Glomerular visceral epithelial cell (primary cell): ENCODE results near the gene CLPTM1L.

ENCODE experiments used
- DNase-seq: peaks from one replicate; pipeline ENCODE4 v3.0.0-alpha.2; 2016; ENCODE audit errors: extremely low spot score

CLPTM1L gene

DNA sequence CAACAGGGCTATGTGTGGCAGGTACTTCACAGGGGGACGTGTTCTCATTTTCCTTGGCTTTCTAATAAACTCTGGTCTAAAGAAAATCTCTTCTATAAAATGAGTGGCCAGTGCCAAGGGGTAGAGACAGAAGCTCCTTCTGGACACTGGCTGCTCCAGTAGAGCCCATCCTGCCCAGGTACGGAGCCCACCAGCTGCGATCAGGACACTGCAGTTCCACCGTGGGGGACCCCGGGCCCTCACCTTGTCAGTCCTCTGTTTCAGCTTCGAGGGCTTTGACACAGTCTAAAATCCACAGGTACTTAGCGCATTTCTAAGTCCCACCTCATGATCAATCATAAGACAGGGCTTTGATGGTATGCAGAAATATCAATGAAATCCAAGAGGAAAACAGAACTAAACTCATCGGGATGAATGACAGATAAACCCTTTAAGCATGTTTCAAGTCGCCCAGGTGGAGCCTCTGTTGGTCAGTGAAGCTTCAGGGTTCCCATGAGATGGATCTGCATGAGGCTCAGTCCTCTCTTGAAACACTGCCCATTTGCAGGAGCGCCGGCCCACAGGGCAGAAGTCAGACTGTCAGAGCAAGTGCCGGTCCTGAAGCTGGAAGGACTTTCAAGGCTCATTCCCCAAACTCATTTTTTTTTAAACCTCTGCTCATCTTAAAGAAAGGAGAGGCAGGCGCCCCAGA, 29.7 kb downstream of the CLPTM1L start:
- DNase-seq: no peak

DNA sequence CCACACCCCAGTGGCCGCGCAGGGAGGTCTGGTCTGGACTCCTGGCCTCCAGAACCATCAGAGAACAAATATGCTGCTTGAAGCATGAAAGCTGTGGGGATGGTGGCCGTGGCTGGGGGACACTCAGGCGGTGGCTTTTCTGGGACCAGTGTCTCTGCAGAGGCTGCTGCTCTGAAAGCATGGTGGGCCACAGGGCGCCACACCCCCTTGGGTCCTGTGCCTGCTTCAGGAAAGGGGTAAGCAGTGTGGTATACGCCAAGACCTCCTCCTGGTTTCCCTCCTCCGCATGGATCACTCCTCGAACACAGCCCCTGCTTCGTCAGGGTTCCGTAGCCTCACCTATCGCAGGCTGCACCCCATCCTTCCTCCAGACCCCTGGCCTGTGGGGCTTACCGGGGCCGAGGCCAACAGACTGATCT, 30.3 kb downstream of the CLPTM1L start:
- DNase-seq: no peak

DNA sequence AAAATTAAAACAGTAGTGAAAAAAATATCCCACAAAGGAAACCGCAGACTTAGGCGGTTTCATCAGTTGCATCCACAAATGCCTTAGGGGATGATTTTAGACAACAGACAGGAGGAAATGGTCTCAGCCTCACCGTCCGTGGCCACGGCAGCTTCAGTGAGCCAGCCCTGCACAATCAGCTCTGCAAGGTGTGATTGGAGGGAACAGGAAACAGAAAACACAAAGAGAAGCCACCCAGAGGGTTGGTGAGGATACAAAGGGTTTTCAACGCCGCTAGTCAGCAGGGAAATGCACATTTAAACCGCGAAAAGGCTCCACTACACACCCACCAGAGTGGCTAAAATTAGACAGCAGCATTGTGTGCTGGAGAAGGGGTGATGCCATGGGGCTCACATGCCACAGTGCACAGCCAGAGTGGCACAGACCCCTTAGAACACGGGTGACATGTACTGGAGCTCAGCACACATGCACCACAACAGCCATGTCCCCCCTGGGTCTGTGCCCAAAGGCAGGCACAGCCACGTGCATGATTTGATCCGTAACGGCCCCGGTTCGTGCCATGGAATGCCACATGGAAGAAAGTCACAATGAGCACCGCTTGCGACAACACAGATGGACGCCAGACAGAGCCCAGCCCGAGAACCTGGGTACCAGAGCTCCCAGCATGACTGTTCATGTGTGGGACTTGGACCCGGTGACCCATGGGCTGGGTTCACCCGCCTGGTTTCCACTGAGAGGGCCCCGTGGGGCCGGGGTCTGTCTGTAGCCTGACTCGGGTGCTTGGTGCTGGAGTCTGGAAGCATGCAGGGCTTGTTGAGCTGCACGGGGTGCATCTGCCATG, 31.7 kb downstream of the CLPTM1L start:
- no peak for DNase-seq

DNA sequence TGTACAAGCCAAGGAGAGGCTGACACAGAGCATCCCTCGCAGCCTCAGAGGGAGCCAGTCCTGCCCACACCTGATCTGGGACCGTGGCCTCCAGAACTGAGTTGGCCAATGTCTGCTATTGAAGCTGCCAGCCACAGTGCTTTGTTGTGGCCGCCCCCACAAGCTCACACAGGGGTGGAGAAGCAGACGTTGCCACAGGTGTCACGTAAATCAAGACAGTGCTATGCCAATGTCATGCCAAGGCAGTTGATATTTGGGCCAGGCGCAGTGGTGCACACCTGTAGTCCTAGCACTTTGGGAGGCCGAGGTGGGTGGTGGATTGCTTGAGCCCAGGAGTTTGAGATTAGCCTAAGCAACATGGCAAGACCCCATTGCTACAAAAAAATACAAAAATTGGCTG, 32.7 kb downstream of the CLPTM1L start:
- DNase-seq: no peak

DNA sequence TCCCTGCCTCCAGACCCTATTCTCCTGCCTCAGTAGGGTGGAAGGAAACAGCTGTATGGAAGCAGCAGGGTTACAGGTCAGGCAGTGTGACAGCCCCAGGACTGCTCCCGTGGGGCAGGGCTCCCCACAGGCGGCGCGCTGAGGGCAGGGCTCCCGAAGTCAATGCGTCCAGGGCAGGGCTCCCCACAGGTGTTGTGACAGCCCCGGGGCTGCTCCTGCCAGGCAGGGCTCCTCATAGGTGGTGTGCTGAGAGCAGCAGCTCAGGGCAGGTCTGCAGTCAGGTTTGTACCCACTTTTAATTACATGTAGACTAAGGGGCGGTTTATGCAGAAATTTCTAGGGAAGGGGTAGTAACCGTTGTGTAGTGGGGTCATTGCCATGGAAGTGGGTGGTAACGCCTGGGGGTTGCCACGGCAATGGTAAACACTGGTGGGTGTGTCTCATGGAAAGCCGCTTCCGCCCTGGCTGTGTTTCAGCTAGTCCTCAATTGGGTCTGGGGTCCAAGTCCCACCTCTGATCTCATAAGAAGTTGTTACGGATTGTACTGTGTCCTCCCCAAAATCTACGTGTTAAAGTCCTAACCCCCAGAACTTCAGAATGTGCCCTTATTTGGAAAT, 33.4 kb downstream of the CLPTM1L start:
- DNase-seq: no peak

DNA sequence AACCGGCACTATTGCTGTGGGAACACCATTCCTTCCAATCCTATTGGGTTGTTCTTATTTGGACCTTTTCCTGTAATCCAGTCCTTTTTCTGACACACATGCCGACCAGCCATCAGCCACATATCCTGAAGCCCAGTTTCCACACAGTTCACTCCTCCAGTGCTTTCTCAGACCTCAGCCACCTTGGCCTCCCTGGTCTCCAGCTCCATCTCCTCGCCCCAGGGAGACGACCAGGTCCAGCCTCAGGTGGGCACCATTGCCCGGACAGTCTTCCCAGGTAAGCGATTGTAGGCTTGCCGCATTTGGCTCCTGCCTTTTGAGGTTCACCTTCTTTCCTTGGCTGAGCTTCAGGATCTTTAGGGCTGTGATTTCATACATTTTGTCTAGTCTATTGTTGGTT, 34.8 kb downstream of the CLPTM1L start:
- no peak for DNase-seq

DNA sequence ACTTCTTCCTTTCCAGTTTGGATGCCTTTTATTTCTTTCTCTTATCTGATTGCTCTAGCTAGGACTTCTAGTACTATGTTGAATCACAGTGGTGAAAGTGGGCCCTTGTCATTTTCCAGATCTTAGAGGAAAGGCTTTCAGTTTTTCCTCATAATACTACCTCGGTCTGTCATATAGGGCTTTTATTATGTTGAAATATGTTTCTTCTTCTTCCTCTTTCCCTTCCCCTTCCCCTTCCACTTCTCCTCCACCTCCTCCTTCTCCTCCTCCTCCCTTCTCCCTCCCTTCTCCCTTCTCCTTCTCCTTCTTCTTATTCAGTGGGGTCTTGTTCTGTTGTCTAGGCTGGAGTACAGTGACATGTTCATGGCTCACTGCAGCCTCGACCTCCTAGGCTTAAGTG, 40.9 kb downstream of the CLPTM1L start:
- no peak for DNase-seq

DNA sequence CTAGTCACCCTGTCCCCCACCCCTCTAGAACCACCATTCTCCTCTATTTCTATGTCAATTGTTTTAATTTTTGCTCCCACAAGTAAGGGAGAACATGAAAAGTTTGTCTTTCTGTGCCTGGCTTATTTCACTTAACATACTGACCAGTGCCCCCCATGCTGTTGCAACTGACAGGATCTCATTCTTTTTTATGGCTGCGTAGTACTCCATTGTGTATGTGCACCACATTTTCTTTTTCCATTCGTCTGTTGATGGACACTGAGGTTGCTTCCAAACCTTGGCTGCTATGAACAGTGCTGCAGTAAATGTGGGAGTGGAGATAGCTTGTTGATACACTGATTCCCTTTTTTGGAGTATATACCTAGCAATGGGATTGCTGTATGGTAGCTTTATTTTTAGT, 42.6 kb downstream of the CLPTM1L start:
- no peak for DNase-seq

DNA sequence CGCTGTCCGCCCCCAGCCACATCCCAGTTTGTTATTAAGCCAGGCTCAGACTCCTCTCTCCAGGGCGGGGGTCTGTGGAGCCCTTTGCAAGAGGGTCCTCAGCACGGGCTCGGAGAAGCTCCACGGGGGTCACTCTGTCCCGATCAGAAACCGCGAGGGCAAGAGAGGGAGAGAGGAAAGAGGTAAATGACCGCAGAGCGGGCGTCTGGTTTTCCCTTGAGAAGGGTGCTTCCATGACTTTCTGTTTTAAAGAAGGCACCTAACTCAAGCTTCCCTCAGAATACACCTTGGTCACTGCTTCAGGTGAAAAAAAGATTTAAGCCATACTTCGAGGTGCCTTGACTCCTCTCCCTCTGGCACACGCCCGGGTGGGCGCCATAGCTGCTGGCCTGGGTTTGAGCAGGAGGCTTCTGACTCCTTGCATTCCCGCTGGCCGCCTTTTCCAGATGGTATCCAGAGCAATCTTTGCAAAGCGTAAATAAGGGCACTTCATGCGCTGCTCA, 44.3 kb downstream of the CLPTM1L start:
- no peak for DNase-seq

DNA sequence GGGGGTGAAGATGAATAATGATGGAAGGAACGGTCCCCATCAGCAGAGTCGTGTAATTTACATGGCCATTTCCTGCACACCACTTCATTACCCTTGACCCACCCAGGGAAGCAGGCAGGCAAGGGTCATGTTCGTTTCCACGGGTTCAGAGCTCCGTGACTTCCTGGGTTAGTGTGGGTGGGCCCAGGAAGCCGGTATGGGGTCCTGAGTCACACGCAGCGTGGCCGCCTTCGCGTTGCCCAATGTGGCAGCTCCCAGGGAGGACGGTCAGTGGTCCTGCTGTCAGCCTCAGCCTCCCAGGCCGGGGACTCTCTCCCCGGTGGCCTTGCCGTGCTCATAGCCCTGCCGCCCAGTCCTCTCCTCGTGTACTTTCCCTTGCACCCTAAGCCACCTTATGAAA, 44.9 kb downstream of the CLPTM1L start:
- DNase-seq: no peak

DNA sequence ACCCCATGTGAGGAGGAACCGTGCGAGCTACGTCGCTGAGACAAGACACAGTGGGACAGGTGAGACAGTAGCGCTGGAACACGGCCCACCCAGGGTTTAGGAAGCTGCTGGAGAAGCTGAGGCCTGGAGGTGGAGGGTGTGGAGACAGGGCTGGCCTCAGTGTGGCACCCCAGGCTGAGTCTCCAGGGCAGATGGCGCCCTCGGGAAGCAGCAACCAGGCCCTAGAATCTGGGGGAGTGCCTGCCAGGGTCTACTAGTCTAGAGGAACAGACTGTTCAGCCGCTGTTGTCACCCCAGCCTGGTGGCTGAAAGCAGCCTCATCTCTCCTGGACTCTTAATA, 45.4 kb downstream of the CLPTM1L start:
- no peak for DNase-seq

DNA sequence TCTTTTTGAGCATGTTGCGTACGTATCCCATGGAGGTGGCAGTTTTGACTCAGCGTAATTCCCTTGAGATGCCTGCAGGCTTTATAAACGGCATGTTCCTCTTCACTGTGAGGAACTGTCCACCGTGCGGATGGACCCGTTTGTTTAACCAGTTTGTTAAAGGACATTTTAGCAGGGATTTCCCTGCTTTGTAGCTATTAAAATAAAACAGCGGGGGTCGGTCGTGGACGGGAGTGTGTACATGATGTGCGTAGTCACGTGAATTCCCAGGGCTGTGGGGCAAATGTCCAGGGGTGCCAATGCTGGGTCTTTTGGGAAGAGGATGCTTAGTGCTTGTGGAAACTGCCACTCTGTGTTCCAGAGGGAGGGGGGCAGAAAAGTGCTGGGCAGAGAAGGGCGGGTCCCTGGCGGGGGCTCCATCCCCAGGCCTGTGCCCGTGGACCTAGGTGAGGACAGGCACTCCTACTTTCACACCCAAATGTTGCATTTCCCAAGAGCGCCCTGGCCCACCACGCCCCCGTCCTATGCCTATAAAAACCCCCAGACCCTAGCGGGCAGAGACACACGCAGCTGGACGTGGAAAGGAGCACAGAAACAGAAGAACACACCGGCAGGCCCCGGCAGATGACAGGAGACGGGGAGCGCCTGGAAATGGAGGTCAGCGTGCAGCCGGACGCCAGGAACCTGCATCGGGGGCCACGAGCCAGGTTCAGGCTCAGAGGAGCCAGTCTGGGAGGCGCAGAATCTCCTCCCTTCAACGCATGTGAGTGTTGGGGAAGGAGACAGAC, 46.0 kb downstream of the CLPTM1L start:
- no peak for DNase-seq

DNA sequence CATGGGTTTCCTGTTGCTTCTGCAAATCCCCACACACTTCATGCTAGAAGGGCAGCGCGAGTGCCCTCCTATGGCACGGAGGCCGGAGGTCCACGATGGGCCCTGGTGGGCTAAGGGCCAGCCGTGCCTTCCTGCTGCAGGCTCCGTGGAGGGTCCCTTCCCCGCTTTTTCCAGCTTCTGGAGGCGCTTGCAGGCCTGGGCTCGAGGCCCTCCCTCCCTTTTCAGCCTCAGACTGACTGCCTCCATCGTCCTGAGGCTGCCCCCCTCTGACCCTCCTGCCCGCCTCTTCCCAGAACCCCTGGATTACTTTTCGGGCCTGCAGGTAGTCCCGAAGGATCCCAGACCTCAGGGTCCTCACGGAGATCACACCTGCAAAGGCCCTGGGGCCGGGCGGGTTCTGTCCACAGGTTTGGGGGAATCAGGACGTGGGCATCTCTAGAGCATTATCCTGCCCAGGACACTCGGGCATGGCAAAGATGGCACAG, 46.8 kb downstream of the CLPTM1L start:
- DNase-seq: no peak

DNA sequence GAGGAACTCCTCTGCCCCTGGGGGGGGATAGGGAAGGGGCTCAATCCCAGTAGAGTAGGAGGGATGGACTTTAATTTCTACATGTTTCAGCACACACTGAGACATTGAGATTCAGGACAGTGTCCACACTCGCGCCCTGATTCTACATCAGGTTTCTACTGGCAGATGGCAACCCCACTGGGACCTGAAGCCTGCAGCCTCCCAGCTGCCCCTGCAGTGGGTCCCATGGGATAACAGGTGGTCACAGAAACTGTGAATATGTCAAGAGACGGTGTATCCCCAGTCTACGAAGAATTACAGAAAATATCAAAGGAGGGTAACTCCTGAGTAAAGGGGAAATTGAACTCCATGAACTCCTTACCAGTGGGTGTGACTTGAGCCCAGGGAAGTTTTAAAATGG, 47.7 kb downstream of the CLPTM1L start:
- no peak for DNase-seq

DNA sequence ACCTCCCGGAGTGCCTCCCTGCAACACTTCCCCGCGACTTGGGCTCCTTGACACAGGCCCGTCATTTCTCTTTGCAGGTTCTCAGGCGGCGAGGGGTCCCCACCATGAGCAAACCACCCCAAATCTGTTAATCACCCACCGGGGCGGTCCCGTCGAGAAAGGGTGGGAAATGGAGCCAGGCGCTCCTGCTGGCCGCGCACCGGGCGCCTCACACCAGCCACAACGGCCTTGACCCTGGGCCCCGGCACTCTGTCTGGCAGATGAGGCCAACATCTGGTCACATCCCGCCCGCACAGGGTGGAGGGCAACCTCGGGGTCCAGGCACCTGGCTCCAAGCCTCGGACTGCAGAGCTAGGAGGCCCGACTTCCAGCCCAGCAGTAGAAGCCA, 49.3 kb downstream of the CLPTM1L start:
- DNase-seq: no peak

DNA sequence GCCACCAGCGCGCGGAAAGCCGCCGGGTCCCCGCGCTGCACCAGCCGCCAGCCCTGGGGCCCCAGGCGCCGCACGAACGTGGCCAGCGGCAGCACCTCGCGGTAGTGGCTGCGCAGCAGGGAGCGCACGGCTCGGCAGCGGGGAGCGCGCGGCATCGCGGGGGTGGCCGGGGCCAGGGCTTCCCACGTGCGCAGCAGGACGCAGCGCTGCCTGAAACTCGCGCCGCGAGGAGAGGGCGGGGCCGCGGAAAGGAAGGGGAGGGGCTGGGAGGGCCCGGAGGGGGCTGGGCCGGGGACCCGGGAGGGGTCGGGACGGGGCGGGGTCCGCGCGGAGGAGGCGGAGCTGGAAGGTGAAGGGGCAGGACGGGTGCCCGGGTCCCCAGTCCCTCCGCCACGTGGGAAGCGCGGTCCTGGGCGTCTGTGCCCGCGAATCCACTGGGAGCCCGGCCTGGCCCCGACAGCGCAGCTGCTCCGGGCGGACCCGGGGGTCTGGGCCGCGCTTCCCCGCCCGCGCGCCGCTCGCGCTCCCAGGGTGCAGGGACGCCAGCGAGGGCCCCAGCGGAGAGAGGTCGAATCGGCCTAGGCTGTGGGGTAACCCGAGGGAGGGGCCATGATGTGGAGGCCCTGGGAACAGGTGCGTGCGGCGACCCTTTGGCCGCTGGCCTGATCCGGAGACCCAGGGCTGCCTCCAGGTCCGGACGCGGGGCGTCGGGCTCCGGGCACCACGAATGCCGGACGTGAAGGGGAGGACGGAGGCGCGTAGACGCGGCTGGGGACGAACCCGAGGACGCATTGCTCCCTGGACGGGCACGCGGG, 49.9 kb downstream of the CLPTM1L start, which contains the start of gene TERT:
Gene TERT (minus strand): TSS at position 234 of the 815 bp plus-strand sequence. CDS start 79 bp downstream, at position 155.
- DNase-seq: peak; percentile 22

DNA sequence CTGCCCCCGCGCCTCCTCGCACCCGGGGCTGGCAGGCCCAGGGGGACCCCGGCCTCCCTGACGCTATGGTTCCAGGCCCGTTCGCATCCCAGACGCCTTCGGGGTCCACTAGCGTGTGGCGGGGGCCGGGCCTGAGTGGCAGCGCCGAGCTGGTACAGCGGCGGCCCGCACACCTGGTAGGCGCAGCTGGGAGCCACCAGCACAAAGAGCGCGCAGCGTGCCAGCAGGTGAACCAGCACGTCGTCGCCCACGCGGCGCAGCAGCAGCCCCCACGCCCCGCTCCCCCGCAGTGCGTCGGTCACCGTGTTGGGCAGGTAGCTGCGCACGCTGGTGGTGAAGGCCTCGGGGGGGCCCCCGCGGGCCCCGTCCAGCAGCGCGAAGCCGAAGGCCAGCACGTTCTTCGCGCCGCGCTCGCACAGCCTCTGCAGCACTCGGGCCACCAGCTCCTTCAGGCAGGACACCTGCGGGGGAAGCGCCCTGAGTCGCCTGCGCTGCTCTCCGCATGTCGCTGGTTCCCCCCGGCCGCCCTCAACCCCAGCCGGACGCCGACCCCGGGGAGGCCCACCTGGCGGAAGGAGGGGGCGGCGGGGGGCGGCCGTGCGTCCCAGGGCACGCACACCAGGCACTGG, 50.6 kb downstream of the CLPTM1L start:
- peak; percentile 36 for DNase-seq

DNA sequence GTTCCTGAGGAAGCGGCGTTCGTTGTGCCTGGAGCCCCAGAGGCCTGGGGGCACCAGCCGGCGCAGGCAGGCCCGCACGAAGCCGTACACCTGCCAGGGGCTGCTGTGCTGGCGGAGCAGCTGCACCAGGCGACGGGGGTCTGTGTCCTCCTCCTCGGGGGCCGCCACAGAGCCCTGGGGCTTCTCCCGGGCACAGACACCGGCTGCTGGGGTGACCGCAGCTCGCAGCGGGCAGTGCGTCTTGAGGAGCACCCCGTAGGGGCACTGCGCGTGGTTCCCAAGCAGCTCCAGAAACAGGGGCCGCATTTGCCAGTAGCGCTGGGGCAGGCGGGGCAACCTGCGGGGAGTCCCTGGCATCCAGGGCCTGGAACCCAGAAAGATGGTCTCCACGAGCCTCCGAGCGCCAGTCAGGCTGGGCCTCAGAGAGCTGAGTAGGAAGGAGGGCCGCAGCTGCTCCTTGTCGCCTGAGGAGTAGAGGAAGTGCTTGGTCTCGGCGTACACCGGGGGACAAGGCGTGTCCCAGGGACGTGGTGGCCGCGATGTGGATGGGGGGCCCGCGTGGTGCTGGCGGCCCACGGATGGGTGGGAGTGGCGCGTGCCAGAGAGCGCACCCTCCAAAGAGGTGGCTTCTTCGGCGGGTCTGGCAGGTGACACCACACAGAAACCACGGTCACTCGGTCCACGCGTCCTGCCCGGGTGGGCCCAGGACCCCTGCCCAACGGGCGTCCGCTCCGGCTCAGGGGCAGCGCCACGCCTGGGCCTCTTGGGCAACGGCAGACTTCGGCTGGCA, 51.3 kb downstream of the CLPTM1L start:
- peak; percentile 42 for DNase-seq

DNA sequence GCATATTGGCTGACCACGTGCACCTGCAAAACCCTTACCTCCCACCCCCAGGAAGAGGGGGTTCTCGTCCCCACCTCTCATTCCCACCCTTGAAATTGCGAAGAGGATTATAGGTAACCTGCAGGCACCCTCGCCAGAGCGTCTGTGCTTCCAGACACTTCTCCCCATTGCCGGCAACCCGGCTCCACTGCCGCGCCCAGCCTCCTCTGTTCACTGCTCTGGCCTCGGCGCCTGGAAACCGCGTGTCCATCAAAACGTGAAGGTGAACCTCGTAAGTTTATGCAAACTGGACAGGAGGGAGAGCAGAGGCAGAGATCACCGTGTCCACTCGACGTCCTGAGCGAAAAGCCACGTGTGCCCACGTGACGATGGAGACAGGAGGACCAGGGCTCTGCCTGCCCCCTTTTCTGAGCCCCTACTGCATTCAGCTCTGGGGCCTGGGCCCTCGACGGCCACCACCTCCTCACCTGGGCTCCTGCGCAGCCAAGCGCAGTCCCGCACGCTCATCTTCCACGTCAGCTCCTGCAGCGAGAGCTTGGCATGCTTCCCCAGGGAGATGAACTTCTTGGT, 52.0 kb downstream of the CLPTM1L start:
- DNase-seq: no peak
